ENCODE data around the gene RBM39. TPM values are rescaled to one million over a fixed set of nuclear protein-coding genes. Genes with fewer than 3 reads are reported as not detected.

RBM39 gene
- total and polyA plus RNA-seq, 2 of the 8 experiments (the other 6 are each of a cell fraction or from before 2014, with no cell fraction given) = 78.0 to 219 TPM

GRCh38 chr20:35772563-35773058 is 30.6 kb upstream of the RBM39 start (continued):
- TF ChIP-seq PHF8 (conservative IDR thresholded peaks at IDR 0.05; ENCODE audit: low read depth, low read length) = no peak
- no peak for TF ChIP-seq RXRA (IDR thresholded peaks at IDR 0.05; ENCODE audit: insufficient read depth, low read depth, low read length)
- TF ChIP-seq, protein P1, sequence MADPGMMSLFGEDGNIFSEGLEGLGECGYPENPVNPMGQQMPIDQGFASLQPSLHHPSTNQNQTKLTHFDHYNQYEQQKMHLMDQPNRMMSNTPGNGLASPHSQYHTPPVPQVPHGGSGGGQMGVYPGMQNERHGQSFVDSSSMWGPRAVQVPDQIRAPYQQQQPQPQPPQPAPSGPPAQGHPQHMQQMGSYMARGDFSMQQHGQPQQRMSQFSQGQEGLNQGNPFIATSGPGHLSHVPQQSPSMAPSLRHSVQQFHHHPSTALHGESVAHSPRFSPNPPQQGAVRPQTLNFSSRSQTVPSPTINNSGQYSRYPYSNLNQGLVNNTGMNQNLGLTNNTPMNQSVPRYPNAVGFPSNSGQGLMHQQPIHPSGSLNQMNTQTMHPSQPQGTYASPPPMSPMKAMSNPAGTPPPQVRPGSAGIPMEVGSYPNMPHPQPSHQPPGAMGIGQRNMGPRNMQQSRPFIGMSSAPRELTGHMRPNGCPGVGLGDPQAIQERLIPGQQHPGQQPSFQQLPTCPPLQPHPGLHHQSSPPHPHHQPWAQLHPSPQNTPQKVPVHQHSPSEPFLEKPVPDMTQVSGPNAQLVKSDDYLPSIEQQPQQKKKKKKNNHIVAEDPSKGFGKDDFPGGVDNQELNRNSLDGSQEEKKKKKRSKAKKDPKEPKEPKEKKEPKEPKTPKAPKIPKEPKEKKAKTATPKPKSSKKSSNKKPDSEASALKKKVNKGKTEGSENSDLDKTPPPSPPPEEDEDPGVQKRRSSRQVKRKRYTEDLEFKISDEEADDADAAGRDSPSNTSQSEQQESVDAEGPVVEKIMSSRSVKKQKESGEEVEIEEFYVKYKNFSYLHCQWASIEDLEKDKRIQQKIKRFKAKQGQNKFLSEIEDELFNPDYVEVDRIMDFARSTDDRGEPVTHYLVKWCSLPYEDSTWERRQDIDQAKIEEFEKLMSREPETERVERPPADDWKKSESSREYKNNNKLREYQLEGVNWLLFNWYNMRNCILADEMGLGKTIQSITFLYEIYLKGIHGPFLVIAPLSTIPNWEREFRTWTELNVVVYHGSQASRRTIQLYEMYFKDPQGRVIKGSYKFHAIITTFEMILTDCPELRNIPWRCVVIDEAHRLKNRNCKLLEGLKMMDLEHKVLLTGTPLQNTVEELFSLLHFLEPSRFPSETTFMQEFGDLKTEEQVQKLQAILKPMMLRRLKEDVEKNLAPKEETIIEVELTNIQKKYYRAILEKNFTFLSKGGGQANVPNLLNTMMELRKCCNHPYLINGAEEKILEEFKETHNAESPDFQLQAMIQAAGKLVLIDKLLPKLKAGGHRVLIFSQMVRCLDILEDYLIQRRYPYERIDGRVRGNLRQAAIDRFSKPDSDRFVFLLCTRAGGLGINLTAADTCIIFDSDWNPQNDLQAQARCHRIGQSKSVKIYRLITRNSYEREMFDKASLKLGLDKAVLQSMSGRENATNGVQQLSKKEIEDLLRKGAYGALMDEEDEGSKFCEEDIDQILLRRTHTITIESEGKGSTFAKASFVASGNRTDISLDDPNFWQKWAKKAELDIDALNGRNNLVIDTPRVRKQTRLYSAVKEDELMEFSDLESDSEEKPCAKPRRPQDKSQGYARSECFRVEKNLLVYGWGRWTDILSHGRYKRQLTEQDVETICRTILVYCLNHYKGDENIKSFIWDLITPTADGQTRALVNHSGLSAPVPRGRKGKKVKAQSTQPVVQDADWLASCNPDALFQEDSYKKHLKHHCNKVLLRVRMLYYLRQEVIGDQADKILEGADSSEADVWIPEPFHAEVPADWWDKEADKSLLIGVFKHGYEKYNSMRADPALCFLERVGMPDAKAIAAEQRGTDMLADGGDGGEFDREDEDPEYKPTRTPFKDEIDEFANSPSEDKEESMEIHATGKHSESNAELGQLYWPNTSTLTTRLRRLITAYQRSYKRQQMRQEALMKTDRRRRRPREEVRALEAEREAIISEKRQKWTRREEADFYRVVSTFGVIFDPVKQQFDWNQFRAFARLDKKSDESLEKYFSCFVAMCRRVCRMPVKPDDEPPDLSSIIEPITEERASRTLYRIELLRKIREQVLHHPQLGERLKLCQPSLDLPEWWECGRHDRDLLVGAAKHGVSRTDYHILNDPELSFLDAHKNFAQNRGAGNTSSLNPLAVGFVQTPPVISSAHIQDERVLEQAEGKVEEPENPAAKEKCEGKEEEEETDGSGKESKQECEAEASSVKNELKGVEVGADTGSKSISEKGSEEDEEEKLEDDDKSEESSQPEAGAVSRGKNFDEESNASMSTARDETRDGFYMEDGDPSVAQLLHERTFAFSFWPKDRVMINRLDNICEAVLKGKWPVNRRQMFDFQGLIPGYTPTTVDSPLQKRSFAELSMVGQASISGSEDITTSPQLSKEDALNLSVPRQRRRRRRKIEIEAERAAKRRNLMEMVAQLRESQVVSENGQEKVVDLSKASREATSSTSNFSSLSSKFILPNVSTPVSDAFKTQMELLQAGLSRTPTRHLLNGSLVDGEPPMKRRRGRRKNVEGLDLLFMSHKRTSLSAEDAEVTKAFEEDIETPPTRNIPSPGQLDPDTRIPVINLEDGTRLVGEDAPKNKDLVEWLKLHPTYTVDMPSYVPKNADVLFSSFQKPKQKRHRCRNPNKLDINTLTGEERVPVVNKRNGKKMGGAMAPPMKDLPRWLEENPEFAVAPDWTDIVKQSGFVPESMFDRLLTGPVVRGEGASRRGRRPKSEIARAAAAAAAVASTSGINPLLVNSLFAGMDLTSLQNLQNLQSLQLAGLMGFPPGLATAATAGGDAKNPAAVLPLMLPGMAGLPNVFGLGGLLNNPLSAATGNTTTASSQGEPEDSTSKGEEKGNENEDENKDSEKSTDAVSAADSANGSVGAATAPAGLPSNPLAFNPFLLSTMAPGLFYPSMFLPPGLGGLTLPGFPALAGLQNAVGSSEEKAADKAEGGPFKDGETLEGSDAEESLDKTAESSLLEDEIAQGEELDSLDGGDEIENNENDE (IDR thresholded peaks at IDR 0.05; ENCODE audit: insufficient replicate concordance, low read length) = no peak
- TF ChIP-seq CREB1 (IDR thresholded peaks at IDR 0.05) = no peak
- no peak for TF ChIP-seq JUN (IDR thresholded peaks at IDR 0.05; ENCODE audit: low read depth, low read length)
- no peak for TF ChIP-seq MAX (IDR thresholded peaks at IDR 0.05)
- no peak for TF ChIP-seq TAF7 (optimal IDR thresholded peaks at IDR 0.05; ENCODE audit: borderline replicate concordance, low read depth, low read length)
